ENCODE data around the gene CCN5. TPM values are rescaled to one million over a fixed set of nuclear protein-coding genes. Genes with fewer than 3 reads are reported as not detected.

Gene CCN5
- total and polyA plus RNA-seq, 2 donors from 2014 or later = 0.41 to 3.1 TPM

- intact Hi-C loops (cut with DNase I) = no loop called here
- TF ChIP-seq, protein P1, sequence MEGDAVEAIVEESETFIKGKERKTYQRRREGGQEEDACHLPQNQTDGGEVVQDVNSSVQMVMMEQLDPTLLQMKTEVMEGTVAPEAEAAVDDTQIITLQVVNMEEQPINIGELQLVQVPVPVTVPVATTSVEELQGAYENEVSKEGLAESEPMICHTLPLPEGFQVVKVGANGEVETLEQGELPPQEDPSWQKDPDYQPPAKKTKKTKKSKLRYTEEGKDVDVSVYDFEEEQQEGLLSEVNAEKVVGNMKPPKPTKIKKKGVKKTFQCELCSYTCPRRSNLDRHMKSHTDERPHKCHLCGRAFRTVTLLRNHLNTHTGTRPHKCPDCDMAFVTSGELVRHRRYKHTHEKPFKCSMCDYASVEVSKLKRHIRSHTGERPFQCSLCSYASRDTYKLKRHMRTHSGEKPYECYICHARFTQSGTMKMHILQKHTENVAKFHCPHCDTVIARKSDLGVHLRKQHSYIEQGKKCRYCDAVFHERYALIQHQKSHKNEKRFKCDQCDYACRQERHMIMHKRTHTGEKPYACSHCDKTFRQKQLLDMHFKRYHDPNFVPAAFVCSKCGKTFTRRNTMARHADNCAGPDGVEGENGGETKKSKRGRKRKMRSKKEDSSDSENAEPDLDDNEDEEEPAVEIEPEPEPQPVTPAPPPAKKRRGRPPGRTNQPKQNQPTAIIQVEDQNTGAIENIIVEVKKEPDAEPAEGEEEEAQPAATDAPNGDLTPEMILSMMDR (IDR thresholded peaks at IDR 0.05; ENCODE audit: borderline replicate concordance, extremely low read depth, insufficient read depth) = no peak
- no peak overlapping the region for H3K27ac ChIP-seq (ENCODE audit: low read depth in 2 of 2, low read length in 2 of 2)
Observed at GRCh38 chr20:44722990-44723389, 7.8 kb downstream of the CCN5 start.

GRCh38 chr20:44723391-44723790 lies 8.2 kb downstream of the CCN5 start:
- no peak overlapping the region for H3K9ac ChIP-seq (ENCODE audit: low read length in 3 of 3)
- DNase-seq = peak in 1 of 5 donors; percentile 25
- H3K9me3 ChIP-seq (ENCODE audit: control insufficient read depth in 2 of 3, insufficient read depth in 1 of 3, low read length in 3 of 3) = no peaks in the 10 kb centered on the region
- no peaks in the 10 kb centered on the region for H3K4me1 ChIP-seq (ENCODE audit: control insufficient read depth in 2 of 3, insufficient read depth in 2 of 3, low read depth in 1 of 3, low read length in 3 of 3)
- no peak for FAIRE-seq
- H3K36me3 ChIP-seq (ENCODE audit: control insufficient read depth in 2 of 3, insufficient read depth in 3 of 3, low read length in 3 of 3) = no peaks in the 10 kb centered on the region
- H3K27me3 ChIP-seq (ENCODE audit: control insufficient read depth, insufficient read depth, low read length) = no peaks in the 10 kb centered on the region
- no peak overlapping the region for H3K27ac ChIP-seq (ENCODE audit: low read depth in 2 of 2, low read length in 2 of 2)
- no peak overlapping the region for H3K4me3 ChIP-seq (ENCODE audit: low read length in 3 of 3)
- TF ChIP-seq, protein P1 (IDR thresholded peaks at IDR 0.05; ENCODE audit: borderline replicate concordance, extremely low read depth, insufficient read depth) = no peak
- intact Hi-C loops (cut with DNase I) = no loop called here

More at GRCh38 chr20:44722990-44723389, 7.8 kb downstream of the CCN5 start:
- Histone ChIP-seq H3K4me1 (ENCODE audit: control insufficient read depth in 2 of 3, insufficient read depth in 2 of 3, low read depth in 1 of 3, low read length in 3 of 3) (no peaks in the 10 kb centered on the region), H3K9ac (ENCODE audit: low read length in 3 of 3) (no peak overlapping the region), H3K27me3 (ENCODE audit: control insufficient read depth, insufficient read depth, low read length) (no peaks in the 10 kb centered on the region), H3K36me3 (ENCODE audit: control insufficient read depth in 2 of 3, insufficient read depth in 3 of 3, low read length in 3 of 3) (no peaks in the 10 kb centered on the region), H3K4me3 (ENCODE audit: low read length in 3 of 3) (no peak overlapping the region), H3K9me3 (ENCODE audit: control insufficient read depth in 2 of 3, insufficient read depth in 1 of 3, low read length in 3 of 3) (no peaks in the 10 kb centered on the region)
- DNase-seq (no peak), FAIRE-seq (no peak)

DNA sequence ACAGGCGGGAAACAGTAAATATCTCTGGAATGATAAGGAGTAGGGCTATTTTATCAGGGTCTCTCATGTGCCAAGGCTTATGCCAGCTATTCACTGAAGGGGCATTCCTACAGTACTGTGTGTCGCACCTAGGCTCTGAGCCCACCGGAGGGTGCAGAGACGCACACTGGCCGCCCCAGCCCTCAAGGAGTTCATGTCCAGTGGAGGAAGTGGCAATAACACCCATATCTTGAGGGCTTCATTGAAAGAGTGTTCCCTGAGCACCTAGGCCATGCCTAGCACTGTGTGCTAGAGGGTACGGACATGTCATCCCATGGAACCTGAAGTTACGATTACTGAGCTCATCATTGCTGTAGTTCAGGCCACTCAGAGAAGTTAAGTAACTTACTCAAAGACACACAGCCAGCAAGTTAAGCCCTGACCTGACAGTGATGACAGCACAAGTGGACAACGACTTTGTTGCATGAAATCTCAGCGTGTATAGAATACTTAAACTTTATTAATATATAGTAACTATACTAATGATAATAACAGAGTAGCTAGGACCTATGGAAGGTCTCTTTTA lies 8.7 kb downstream of the CCN5 start:
- Histone ChIP-seq H3K36me3 (ENCODE audit: control insufficient read depth in 2 of 3, insufficient read depth in 3 of 3, low read length in 3 of 3) (no peaks in the 10 kb centered on the region), H3K27ac (ENCODE audit: low read depth in 2 of 2, low read length in 2 of 2) (no peak overlapping the region), H3K27me3 (ENCODE audit: control insufficient read depth, insufficient read depth, low read length) (no peaks in the 10 kb centered on the region), H3K4me3 (ENCODE audit: low read length in 3 of 3) (no peak overlapping the region), H3K4me1 (ENCODE audit: control insufficient read depth in 2 of 3, insufficient read depth in 2 of 3, low read depth in 1 of 3, low read length in 3 of 3) (peaks cover 0 to under 1% (median 0%) of the 10 kb centered on the region in 3 donors), H3K9ac (ENCODE audit: low read length in 3 of 3) (no peak overlapping the region), H3K9me3 (ENCODE audit: control insufficient read depth in 2 of 3, insufficient read depth in 1 of 3, low read length in 3 of 3) (no peaks in the 10 kb centered on the region)
- peak in 1 of 5 donors; percentile 48 for DNase-seq
- intact Hi-C loops (cut with DNase I) = no loop called here
- FAIRE-seq = no peak
- TF ChIP-seq, protein P1 (IDR thresholded peaks at IDR 0.05; ENCODE audit: borderline replicate concordance, extremely low read depth, insufficient read depth) = no peak

All from kidney (tissue), 14 donors.